SHP77 (cell line): ENCODE measurements around the gene PRRC2B.
"Not testable (repeated sequence)": the region's sequence is repeated elsewhere in the genome, so short reads cannot be mapped to it uniquely, and the experiment has no call there.

Experiments
- DNase-seq, 2 experiments: peaks; one replicate each; lab custom pipeline; 2025; lab: John Stamatoyannopoulos, UW

PRRC2B gene

GRCh38 chr9:131485728-131486422 lies 92.0 kb downstream of the PRRC2B start:
- DNase-seq, result no peak

GRCh38 chr9:131487001-131487400 lies 93.1 kb downstream of the PRRC2B start:
- no peak for DNase-seq

DNA sequence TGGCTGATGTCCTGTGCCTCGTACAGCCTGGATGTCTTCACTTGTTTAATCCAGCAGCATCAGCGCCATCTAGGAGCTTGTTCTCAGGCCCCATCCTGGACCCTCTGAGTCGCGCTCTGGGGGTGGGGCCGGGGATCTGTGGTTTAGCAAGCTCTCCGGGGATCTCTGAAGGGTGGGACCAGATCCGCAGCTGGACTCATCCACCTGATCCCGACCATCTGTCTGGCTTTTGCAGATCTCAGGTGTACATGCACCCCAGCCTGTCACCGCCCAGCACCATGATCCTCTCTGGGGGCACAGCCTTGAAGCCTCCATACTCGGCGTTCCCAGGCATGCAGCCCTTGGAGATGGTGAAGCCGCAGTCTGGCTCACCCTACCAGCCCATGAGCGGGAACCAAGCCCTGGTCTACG lies 93.7 kb downstream of the PRRC2B start:
- no peak for DNase-seq

DNA sequence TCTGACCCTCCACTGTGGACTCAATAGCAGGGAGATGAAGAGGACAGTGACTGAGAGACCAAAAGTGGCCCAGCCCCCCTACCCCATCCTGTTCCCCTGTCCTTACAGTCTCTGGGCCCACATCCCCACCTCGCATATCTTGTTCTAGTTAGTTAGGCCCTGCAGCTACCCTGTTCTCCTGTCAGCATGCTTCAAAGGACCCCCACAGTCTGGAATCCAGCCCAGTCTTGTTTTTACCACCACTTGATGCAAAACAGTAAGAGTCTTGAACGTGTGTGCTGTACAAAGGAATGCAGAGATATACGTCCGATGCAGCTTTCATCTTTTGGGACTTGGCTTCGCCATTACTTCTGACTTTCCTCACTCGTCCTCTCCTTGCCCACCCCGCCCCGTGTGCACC lies 96.6 kb downstream of the PRRC2B start:
- DNase-seq, result no peak

GRCh38 chr9:131491001-131491710 lies 97.3 kb downstream of the PRRC2B start:
- no peak for DNase-seq

DNA sequence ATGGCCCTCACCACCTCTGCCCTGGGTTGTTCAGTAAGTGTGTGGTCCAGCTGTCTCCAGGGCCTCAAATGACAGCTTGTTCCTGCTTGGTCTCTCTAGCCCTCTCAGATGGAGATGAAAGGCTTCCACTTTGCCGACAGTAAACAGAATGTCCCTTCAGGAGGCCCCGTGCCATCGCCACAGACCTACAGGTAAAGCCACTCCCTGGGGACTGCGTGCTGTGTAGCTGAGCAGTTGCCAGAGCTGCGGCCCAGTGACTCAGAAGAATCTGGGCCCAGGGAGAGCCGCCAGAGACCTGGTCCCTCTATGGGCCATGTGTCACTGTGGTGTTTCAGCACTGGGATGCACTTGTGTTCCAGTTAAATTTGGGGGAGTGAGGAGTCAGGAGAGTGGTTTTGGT lies 98.2 kb downstream of the PRRC2B start:
- DNase-seq, result no peak

GRCh38 chr9:131494296-131494870 lies 100.5 kb downstream of the PRRC2B start:
- no peak for DNase-seq

DNA sequence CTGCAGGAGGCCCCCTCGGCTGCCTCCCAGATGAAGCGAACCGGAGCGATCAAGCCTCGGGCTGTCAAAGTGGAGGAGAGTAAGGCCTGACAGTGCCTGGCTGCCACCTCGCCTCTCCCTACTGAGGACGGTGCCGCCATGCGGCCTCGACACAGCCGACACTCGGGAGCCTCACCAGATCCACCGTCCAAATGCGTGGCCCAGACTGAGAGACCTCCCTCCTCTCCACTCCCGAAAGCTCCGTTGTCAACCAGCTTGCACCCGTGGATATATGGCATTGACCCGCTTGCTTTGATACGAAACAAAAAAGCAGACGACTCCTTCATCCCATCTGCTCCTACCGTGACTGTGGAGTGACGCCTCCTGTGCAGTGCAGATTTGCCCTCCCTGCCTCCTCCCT lies 101.9 kb downstream of the PRRC2B start:
- no peak for DNase-seq

DNA sequence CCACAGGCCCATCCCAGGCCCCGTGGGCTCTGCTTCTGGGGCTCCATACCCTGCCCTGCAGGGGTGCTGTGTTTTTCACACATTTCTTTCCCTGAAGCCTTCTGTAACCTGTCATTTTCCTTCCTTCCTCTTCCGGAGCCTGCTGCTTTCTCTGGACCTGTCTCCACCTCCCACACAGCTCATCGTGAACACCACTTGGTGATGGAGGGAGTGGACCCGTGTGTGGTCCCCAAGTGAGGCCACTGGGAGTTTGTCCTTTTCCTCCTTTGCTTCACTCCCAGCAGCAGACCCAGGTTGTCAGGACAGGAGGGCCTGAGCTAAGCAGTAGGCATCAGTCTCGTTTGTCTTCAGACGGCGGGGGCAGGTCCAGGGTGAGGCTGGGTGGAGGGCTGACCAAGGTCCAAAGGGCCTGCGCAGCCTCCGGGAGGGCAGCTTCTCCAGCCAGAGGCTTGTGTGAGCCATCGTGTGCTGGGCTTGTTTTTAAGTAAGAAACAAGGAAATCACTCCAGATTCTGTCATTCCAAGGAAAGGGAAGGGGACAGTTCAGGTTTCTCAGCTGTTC lies 103.0 kb downstream of the PRRC2B start:
- DNase-seq, result no peak

DNA sequence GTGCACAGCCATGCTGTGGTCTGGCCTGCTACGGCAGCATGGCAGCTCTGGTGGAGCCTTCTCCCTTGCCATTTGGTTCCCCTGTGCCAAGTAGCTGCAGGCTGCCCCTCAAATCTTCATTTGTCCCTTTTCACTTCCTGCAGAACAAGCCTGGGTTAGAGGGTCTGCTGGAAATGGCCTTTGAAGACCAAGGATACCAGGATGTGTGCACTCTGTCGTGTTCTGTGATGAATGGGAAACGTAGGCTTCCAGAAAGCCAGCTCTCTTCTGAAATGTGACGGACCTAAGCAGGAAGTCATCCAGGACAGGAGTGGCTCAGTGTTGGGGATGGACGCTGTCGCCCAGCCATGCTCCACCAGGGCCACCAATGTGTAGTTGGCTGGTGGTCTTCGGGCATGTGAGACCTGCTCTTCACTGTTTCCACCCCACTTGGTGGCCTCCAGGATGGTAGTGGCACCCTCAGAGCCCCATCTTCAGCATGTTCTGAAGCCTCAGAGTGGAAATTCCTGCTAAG lies 105.4 kb downstream of the PRRC2B start:
- no peak for DNase-seq

- no peak for DNase-seq
These were observed 106.5 kb downstream of the PRRC2B start for GRCh38 chr9:131500377-131500776.

DNA sequence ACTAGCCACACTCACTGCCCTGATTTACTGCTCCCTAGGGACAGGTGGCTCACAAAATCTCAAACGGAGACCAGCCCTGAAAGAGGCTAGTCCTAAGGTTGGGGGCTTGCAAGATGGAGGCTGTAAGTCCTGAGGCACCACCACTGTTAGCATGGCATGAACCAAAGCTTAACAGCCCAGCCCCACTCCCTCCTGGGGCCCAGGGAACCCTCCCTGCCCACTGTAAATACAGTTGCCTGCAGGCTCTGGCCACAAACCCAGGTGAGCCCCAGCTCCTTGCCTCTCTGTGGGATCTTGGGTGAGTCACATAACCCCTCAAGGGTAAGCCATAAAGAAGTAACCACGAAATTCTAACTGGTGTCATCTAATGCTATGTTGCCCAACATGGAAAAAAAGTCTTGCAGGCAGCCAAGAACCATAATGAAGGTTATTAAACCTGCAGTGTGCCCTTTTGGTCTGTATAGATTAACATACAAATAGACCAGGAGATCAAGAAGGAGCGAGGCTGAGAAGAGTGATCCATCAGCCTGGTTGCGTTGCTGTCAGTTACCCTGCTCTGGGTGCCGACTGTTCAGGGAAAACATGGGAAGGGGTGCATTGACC lies 107.2 kb downstream of the PRRC2B start:
- DNase-seq, result no peak

DNA sequence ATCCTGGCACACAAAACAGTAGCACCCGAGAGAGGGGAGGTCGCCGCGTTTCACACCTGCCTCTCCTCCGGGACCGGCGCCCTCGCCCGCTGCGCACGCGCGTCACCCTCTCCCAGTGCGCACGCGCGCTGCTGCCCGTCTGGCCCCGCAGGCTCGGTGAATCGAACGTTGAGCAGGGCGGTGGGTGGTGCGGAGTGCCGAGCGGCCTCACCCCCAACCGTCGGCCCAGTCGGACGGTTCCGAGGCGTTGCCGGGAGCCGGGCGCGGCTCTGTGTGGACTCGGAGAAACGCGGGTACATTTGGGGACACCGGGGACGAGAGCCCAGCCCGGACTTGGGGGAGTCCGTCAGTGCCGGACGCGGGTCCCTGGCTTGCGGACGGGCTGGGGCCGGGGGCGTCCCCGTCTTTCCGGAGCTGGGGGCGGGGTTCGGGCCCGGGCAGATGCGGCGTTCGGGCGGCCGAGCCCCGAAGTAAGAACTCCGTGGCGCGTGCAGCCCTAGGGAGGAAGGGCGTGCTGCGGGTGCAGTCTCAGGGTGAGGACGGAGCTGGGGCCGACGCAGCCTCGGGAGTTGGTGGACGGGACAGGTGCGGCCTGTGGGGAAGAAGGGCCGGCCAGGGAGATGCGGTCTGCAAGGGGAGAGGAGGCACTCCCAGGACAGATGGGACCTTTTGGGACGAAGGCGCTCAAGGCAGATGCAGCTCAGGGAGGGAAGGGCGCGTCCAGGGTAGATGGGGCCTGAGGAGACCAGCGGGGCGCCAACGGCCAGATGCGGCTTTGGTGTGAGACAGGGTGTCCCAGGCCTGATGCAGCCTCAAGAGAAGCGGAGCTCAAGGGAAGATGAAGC lies 109.1 kb downstream of the PRRC2B start, which contains the start of gene POMT1:
Gene POMT1, plus strand, starts transcription at position 138 of the 845 bp plus-strand sequence. CDS start 1,301 bp downstream, outside the sequence.
- DNase-seq, result peak; percentile 78 to 90

- DNase-seq, result peak in 1 of 2 experiments; percentile 24
These were observed 110.0 kb downstream of the PRRC2B start for GRCh38 chr9:131503626-131504465.

DNA sequence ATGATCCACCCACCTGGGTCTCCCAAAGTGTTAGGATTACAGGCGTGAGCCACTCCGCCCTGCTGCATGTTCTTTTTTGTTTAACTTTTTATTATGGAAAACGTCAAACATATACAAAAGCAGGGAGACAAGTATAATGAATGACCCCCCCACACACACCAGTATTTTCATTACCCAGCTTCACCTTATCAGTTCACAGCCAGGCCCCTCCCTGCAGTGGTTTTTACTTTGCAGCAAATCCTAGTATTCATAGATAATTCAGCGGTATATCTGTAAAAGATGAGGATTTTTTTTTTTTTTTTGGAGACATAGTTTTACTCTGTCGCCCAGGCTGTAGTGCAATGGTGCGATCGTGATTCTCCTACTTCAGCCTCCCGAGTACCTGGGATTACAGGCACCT lies 111.1 kb downstream of the PRRC2B start:
- DNase-seq, result no peak

GRCh38 chr9:131511416-131511815 lies 117.5 kb downstream of the PRRC2B start:
- DNase-seq, result no peak

DNA sequence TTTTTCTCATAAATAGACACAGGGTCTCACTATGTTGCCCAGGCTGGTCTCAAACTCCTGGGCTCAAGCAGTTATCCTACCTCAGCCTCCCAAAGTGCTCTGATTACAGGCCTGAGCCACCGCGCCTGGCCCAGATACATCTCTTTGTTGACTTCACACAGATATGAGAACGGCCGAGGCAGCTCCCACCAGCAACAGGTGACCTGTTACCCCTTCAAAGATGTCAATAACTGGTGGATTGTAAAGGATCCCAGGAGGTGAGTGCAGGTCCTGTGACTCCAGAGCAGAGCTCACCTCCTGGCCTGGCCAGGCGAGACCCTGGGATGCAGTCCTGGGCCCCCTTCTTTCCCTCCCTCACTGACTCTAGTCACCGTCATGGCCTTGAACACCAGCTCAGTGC lies 118.0 kb downstream of the PRRC2B start:
- no peak for DNase-seq

GRCh38 chr9:131513177-131513576 lies 119.3 kb downstream of the PRRC2B start:
- no peak for DNase-seq

DNA sequence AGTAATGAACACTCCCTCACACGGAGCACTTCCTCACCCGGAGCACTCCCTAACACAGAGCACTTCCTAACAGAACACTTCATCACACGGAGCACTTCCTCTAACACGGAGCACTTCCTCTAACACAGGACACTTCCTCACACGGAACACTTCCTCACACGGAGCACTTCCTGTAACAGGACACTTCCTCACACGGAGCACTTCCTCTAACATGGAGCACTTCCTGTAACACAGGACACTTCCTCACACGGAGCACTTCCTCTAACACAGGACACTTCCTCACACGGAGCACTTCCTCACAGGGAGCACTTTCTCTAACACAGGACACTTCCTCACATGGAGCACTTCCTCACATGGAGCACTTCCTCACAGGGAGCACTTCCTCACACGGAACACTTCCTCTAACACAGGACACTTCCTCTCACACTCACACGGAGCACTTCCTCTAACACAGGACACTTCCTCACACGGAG lies 121.7 kb downstream of the PRRC2B start:
- not testable (repeated sequence) for DNase-seq

DNA sequence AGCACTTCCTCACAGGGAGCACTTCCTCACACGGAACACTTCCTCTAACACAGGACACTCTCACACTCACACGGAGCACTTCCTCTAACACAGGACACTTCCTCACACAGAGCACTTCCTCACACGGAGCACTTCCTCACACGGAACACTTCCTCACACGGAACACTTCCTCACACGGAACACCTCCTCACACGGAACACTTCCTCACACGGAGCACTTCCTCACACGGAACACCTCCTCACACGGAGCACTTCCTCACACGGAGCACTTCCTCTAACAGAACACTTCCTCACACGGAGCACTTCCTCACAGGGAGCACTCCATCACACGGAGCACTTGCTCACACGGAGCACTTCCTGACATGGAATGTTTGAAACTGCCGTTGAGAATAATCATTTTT lies 122.2 kb downstream of the PRRC2B start:
- DNase-seq, result no peak
